Measurements from ENCODE around the gene PLA2G4D.

GRCh38 chr15:42068601-42069000 is 25.8 kb downstream of the PLA2G4D start:
- TF ChIP-seq PATZ1 (CRISPR knock-in tag; IDR thresholded peaks at IDR 0.05; ENCODE audit: borderline replicate concordance) (no peak), PPARA (CRISPR knock-in tag; IDR thresholded peaks at IDR 0.05; ENCODE audit: borderline replicate concordance) (no peak), ZFP30 (CRISPR knock-in tag; IDR thresholded peaks at IDR 0.05) (no peak), ZC3H10 (CRISPR knock-in tag; IDR thresholded peaks at IDR 0.05) (no peak), ZFP3 (CRISPR knock-in tag; IDR thresholded peaks at IDR 0.05) (no peak), TCF4 (CRISPR knock-in tag; IDR thresholded peaks at IDR 0.05; ENCODE audit: borderline replicate concordance) (no peak), CREB5 (CRISPR knock-in tag; IDR thresholded peaks at IDR 0.05; ENCODE audit: low read depth) (no peak), ARNTL (CRISPR knock-in tag; IDR thresholded peaks at IDR 0.05; ENCODE audit: borderline replicate concordance, low read depth) (no peak), ZNF565 (CRISPR knock-in tag; conservative IDR thresholded peaks at IDR 0.05; ENCODE audit: low read depth) (no peak), BACH2 (CRISPR knock-in tag; IDR thresholded peaks at IDR 0.05; ENCODE audit: borderline replicate concordance) (no peak), POU6F1 (CRISPR knock-in tag; IDR thresholded peaks at IDR 0.05; ENCODE audit: borderline replicate concordance, low read depth) (no peak), CSDC2 (CRISPR knock-in tag; IDR thresholded peaks at IDR 0.05) (no peak), SNAI2 (CRISPR knock-in tag; IDR thresholded peaks at IDR 0.05) (no peak), ISL1 (CRISPR knock-in tag; IDR thresholded peaks at IDR 0.05) (no peak)
